ENCODE results near the gene MBD6. TPM values are rescaled to one million over a fixed set of nuclear protein-coding genes. Genes with fewer than 3 reads are reported as not detected.

MBD6 gene
- total RNA-seq, 2 experiments from 2014 or later = 23.9 to 110 TPM

DNA sequence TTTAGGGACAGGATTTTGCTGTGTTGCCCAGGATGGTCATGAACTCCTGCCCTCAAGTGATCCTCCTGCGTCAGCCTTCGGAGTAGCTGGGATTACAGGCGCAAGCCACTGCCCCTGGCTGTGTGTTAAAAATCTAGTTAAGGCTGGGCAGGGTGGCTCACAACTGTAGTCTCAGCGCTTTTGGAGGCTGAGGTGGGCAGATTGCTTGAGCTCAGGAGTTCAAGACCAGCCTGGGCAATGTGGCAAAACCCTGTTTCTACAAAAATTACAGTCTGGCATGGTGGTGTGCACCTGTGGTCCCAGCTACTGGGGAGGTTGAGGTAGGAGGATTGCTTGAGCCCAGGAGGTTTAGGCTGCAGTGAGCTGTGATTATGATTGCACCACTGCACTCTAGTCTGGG, 11.5 kb upstream of the MBD6 start:
- Histone ChIP-seq H3K27ac (ENCODE audit: low read depth, low read length, poor library complexity, severe bottlenecking) (no peak overlapping the region), H3K4me2 (ENCODE audit: low read length) (no peak overlapping the region), H3K9me3 (ENCODE audit: low read length) (no peaks in the 10 kb centered on the region), H4K20me1 (ENCODE audit: insufficient read depth, low read length) (no peaks in the 10 kb centered on the region), H2AFZ (ENCODE audit: low read length) (no peak overlapping the region), H3K4me1 (ENCODE audit: insufficient read depth, low read length, poor library complexity, severe bottlenecking) (no peaks in the 10 kb centered on the region), H3K36me3 (ENCODE audit: insufficient read depth, low read length) (peaks cover 80% of the 10 kb centered on the region), H3K79me2 (ENCODE audit: insufficient read depth, low read depth, low read length) (no peaks in the 10 kb centered on the region), H3K9me2 (ENCODE audit: insufficient read depth, low read length) (no peaks in the 10 kb centered on the region), H3K4me3 (ENCODE audit: low read depth, low read length, poor library complexity, severe bottlenecking) (no peak overlapping the region)
- intact Hi-C loops (cut with micrococcal nuclease; ENCODE audit: unreplicated experiment) = no loop called here
- no TSS peak for BruUV-seq (replicated peaks)
- TF ChIP-seq EZH2phosphoT487 (IDR thresholded peaks at IDR 0.05; ENCODE audit: borderline replicate concordance, low read depth, low read length) (no peak), CTCF (conservative IDR thresholded peaks at IDR 0.05; ENCODE audit: low read length) (no peak)
- ChIA-PET POLR2A (no interaction called here), CTCF (ENCODE audit: unreplicated experiment) (no interaction called here)
- no peak for DNase-seq (ENCODE audit: low spot score)

DNA sequence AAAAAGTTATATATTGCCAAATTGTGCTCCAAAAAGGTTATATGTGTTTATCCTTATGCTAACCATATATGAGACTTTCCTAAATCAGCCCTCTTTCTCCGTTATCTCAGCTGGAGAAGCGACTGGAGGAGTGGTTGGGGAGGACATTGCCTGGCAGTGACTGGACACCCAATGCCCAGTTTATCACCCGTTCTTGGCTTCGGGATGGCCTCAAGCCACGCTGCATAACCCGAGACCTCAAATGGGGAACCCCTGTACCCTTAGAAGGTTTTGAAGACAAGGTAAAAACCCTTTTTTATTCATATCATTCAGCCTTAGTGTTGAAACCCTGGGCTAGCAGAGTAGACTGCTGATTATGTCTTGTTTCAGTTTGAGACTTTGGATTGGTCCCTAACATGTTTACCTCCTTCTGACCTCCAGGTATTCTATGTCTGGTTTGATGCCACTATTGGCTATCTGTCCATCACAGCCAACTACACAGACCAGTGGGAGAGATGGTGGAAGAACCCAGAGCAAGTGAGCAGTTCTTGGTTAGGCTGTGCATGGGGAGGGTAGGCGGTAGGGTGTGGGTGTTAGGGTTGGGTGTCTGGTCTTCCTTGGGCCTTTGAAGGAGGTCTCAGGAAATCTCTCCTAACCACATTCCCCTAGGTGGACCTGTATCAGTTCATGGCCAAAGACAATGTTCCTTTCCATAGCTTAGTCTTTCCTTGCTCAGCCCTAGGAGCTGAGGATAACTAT, 10.9 kb upstream of the MBD6 start:
- no peaks in the 10 kb centered on the region for H3K9me2 ChIP-seq (ENCODE audit: insufficient read depth, low read length)
- no peaks in the 10 kb centered on the region for H3K4me1 ChIP-seq (ENCODE audit: insufficient read depth, low read length, poor library complexity, severe bottlenecking)
- no peak overlapping the region for H3K4me3 ChIP-seq (ENCODE audit: low read depth, low read length, poor library complexity, severe bottlenecking)
- intact Hi-C loops (cut with micrococcal nuclease; ENCODE audit: unreplicated experiment) = no loop called here
- H3K9me3 ChIP-seq (ENCODE audit: low read length) = no peaks in the 10 kb centered on the region
- peaks cover 80% of the 10 kb centered on the region for H3K36me3 ChIP-seq (ENCODE audit: insufficient read depth, low read length)
- H3K79me2 ChIP-seq (ENCODE audit: insufficient read depth, low read depth, low read length) = no peaks in the 10 kb centered on the region
- no TSS peak for BruUV-seq (replicated peaks)
- no peak overlapping the region for H3K4me2 ChIP-seq (ENCODE audit: low read length)
- TF ChIP-seq CTCF (conservative IDR thresholded peaks at IDR 0.05; ENCODE audit: low read length) (no peak), EZH2phosphoT487 (IDR thresholded peaks at IDR 0.05; ENCODE audit: borderline replicate concordance, low read depth, low read length) (no peak)
- DNase-seq (ENCODE audit: low spot score) = no peak
- H2AFZ ChIP-seq (ENCODE audit: low read length) = no peak overlapping the region
- CTCF ChIA-PET (ENCODE audit: unreplicated experiment) = no interaction called here
- H4K20me1 ChIP-seq (ENCODE audit: insufficient read depth, low read length) = no peaks in the 10 kb centered on the region
- H3K27ac ChIP-seq (ENCODE audit: low read depth, low read length, poor library complexity, severe bottlenecking) = no peak overlapping the region
- POLR2A ChIA-PET = interaction anchor here (1.1 kb wide), 1 partner anchor 12 kb away, joined by 3 read pairs; no protein-coding TSS in a partner anchor

- no TSS peak for BruUV-seq (replicated peaks)
- Histone ChIP-seq H3K27ac (ENCODE audit: low read depth, low read length, poor library complexity, severe bottlenecking) (no peak overlapping the region), H3K4me3 (ENCODE audit: low read depth, low read length, poor library complexity, severe bottlenecking) (no peak overlapping the region), H2AFZ (ENCODE audit: low read length) (no peak overlapping the region), H3K9me3 (ENCODE audit: low read length) (no peaks in the 10 kb centered on the region), H3K9me2 (ENCODE audit: insufficient read depth, low read length) (no peaks in the 10 kb centered on the region), H3K4me1 (ENCODE audit: insufficient read depth, low read length, poor library complexity, severe bottlenecking) (no peaks in the 10 kb centered on the region), H4K20me1 (ENCODE audit: insufficient read depth, low read length) (no peaks in the 10 kb centered on the region), H3K79me2 (ENCODE audit: insufficient read depth, low read depth, low read length) (no peaks in the 10 kb centered on the region), H3K36me3 (ENCODE audit: insufficient read depth, low read length) (peaks cover 89% of the 10 kb centered on the region), H3K4me2 (ENCODE audit: low read length) (no peak overlapping the region)
- TF ChIP-seq CTCF (conservative IDR thresholded peaks at IDR 0.05; ENCODE audit: low read length) = no peak
- no peak for TF ChIP-seq EZH2phosphoT487 (IDR thresholded peaks at IDR 0.05; ENCODE audit: borderline replicate concordance, low read depth, low read length)
- no peak for DNase-seq (ENCODE audit: low spot score)
- ChIA-PET CTCF (ENCODE audit: unreplicated experiment) (no interaction called here), POLR2A (interaction anchor here (0.6 to 1.3 kb wide), 3 partner anchors 13 to 850 kb away, joined by 3 to 10 read pairs (median 3); no protein-coding TSS in a partner anchor)
- intact Hi-C loops (cut with micrococcal nuclease; ENCODE audit: unreplicated experiment) = no loop called here
These were observed 10.0 kb upstream of the MBD6 start for GRCh38 chr12:57512665-57513064.

All from OCI-LY7 (cell line).